T1000 (cell line): Measurements from ENCODE around the gene WSB2.
"Not testable (repeated sequence)": the region's sequence is repeated elsewhere in the genome, so short reads cannot be mapped to it uniquely, and the experiment has no call there.

Source experiments
- DNase-seq: peaks from one replicate; lab custom pipeline; 2025; ENCODE audit warnings: mixed read lengths; lab: John Stamatoyannopoulos, UW

The WSB2 gene

DNA sequence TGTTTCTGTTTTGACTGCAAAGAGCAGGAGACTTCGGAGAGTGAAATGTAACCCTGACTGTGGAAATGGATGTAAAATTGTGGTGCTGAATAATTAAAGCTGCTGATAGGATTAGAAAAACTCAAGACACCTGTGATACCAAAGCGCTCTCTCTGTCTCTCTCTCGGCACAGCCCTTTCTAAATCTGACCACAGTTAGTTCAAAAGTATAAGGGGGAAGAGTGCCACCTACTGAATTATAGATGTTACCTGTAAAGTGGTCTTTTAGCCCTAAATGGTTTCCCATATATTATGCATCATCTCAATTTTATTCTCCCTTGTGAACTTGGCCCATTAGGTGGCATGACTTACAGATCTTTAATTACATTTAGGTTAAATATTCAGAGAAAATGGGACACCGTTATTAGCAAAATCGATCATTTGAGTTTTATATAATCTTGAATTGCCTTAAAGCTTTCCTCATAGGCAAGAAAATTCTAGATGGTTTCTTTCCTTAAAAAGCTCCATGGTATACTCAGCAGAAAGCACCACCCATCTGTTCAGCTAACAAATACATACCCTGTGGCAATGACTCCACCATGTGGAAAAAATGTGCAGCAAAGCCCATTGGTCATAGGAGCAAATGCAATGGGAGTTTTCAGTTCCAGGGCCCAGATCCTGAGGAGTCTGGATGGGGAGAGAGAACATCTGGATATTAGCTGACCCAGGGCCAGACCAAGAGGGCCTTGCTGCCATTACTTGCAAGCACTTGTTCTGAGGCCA, 26.4 kb downstream of the WSB2 start:
- no peak for DNase-seq

GRCh38 chr12:118033902-118034301, 27.1 kb downstream of the WSB2 start:
- DNase-seq, result no peak

GRCh38 chr12:118033323-118033722, 27.7 kb downstream of the WSB2 start:
- DNase-seq, result no peak

- DNase-seq, result no peak
Observed at GRCh38 chr12:118032188-118032587, 28.8 kb downstream of the WSB2 start.

DNA sequence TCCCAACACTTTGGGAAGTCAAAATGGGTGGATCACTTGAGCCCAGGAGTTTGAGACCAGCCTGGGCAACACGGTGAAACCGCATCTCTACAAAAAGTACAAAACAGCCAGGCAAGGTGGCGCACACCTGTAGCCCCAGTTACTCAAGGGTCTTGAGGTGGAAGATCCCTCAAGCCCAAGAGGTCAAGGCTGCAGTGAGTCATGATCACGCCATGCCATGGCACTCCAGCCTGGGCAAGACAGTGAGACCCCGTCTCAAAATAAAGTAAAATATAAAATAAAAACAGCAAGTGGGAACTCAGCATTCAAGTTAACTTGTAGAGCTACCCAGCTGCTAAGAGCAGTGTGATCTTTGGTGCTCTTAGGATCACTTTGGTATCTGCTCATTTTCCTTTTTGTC, 31.8 kb downstream of the WSB2 start:
- no peak for DNase-seq

DNA sequence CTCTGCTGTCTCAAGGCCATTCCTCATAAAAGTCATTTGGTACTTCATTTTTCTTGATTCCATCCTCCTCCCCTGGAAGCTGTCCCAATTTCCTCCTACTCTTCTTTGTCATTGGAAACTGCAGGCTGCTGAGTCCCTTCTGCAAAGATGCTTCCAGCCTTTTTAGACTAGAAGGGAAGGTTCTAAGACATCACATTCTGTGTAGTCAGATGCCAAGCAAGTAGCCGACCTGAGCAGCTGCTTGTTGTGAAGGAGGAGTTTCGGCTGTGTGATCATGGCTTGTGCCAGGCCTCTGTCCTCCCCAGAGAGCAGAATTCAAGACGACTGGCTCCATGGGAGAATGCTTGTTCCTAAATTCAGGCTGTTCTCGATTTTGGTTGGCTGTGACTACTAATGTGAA, 35.8 kb downstream of the WSB2 start:
- no peak for DNase-seq

- DNase-seq, result no peak
Observed at GRCh38 chr12:118023301-118023860, 37.6 kb downstream of the WSB2 start.

GRCh38 chr12:118022728-118023109, 38.3 kb downstream of the WSB2 start:
- DNase-seq, result no peak

DNA sequence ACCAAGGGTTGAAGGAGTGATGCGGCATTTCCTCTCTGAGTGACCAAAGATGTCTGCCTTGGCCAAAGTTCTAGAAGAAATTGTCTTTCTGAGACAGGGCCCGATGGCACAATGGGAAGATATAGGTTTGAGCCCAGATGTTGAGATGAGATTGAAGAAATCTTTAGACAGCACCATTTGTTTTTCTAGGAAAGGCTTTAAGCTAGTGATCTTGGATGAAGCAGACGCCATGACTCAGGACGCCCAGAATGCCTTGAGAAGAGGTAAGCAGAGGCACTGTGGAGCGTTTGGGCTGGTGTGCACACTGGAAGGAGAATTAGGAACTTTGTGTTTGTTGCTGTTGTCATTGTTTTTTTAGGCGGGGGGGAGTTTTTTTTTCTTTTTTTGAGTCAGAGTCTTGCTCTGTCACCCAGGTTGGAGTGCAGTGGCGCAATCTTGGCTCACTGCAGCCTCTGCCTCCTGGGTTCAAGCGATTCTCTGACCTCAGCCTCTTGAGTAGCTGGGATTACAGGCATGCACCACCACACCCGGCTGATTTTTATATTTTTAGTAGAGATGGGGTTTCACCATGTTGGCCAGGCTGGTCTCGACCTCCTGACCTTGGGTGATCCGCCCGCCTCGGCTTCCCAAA, 38.8 kb downstream of the WSB2 start:
- not testable (repeated sequence) for DNase-seq

GRCh38 chr12:118020036-118020435, 40.9 kb downstream of the WSB2 start:
- no peak for DNase-seq

DNA sequence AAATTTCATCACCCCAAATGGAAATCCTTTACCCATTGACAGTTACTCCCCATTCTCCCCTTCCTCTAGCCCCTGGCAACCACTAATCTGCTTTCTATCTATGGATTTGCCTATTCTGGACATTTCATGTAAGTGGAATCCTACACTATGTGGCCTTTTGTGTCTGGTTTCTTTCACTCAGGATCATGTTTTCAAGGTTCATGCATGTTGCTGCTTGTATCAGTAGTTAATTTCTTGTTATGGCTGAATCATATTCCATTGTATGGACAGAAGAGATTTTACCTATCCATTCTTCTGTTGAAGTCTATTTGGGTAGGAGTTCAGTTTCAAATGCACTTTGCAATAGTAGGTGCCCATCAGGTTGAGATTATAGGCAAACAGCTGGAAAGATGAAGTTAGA, 43.1 kb downstream of the WSB2 start:
- DNase-seq, result no peak

GRCh38 chr12:118016424-118017264, 44.3 kb downstream of the WSB2 start, which contains the start of gene RFC5:
Gene RFC5 (plus strand): TSS chr12:118016703. CDS start chr12:118016828, 125 bp downstream.
- DNase-seq, result peak; percentile 95

DNA sequence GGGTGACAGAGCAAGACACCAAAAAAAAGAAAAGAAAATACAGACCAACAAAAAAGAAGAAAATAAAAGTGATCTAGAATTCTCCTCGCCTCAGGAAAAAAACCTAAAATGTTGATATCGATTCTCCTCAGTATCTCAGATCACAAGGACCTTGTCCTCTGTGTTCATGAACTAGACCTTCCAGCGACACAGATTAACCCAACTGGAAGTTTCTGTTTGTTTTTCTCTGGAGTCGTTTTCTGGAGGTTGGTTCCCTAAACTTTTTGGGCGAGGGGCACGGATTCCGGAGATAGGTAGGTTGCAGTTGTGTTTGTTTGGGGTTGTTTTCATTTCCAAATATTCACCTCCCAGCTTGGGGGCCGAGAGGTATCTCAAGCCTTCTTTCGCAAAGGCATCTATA, 45.0 kb downstream of the WSB2 start:
- no peak for DNase-seq

DNA sequence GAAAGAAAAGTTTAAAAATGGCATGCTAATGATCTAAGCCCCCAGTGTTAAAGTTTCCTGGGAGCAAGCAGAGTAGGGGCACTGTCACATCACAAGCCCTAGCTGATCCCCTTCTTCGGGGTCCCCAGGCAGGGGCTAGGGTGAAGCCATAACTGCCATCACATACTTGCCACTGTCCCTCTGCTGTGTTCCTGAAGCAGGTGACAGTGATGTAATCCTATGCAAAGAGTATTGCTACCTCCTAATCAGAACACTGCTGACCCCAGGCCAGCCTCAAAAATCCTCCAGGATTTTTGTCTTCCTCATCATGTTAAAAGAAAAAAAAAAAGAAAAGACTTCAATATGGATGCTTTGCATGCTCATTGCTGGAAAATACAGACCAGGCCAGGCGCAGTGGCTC, 45.7 kb downstream of the WSB2 start:
- DNase-seq, result no peak

GRCh38 chr12:118013283-118013682, 47.7 kb downstream of the WSB2 start:
- DNase-seq, result no peak

DNA sequence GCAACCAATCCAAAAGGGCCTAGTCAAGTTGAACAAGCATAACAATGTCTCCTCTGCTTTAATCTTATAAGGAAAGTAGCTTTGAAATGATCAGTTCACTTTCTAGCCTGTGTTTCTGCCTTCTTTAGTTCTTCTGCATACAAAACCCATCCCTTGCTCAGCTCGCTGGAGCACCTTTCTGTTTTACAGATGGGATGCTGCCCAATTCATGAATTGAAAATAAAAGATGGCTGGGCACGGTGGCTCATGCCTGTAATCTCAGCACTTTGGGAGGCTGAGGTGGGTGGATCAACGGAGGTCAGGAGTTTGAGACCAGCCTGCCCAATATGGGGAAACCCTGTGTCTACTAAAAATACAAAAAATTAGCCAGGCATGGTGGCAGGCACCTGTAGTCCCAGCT, 49.0 kb downstream of the WSB2 start:
- DNase-seq, result no peak

DNA sequence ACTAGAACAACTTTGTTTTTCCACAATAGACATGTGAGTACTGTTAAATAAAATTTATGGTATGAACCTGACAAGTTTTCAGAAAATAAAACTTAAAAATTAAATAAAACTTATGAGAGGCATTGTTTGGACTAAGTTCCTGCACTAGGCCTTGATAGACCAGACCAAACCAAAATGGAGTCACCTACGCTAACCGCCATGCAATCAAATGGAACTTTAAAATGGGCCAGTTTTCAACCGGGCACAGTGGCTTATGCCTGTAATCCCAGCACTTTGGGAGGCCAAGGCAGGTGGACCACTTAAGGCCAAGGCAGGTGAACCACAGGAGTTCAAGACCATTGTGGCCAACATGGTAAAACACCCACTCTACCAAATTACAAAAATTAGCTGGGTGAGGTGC, 49.6 kb downstream of the WSB2 start:
- DNase-seq, result no peak

- no peak for DNase-seq
Observed at GRCh38 chr12:118010903-118011302, 50.1 kb downstream of the WSB2 start.

DNA sequence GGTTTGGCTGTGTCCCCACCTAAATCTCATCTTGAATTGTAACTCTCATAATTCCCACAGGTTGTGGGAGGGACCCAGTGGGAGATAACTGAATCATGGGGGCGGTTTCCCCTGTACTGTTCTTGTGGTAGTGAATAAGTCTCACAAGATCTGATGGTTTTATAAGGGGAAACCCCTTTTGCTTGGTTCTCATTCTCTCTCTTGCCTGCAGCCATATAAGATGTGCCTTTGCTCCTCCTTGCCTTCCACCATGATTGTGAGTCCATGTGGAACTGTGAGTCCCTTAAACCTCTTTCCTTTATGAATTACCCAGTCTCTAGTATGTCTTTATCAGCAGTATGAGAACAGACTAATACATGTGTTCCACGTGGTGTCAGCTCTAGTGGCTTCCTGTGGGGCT, 61.2 kb downstream of the WSB2 start:
- not testable (repeated sequence) for DNase-seq

- no peak for DNase-seq
Observed at GRCh38 chr12:117998719-117999118, 62.3 kb downstream of the WSB2 start.

DNA sequence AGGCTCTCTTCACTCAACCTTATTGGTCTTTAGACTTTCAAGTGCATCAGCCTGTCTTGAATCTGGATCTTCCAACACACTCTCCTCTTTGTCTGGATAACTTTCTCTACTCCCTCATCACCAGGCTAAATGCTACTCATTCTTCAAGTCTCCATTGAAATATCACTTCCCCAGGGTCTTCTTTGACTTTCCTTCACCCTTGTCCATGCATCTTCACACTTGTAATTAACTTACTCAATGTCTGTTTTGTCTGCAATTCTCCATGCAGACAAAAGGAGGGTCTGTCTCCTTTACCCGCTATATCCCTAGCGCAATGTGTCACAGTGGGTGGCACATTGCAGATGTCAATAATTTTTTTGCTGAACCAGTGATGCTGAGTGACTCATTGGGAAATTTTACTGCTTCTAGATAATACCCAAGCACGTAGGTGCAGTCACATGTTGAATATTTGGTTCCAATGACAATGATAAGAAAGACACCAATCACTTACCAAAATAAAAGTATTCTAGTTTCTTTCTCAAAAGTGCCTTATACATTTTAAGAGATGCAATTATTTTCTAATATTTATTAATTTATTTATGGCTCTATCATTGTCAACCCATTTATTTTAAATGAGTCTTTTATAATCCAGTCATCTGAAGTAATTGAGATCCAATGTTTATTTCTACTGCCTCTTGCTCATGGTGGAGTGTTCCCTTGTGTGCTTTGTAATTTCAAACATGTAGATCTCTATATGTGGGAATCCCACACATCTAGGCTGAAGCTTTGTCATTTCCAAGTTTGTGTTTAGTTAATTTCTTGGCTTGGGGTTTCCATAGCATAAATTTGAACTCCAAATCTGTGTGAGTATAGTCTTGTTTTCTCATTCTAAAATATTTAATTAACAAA, 66.2 kb downstream of the WSB2 start:
- no peak for DNase-seq
